ENCODE measurements around the gene OR51F1. TPM values are rescaled to one million over a fixed set of nuclear protein-coding genes. Genes with fewer than 3 reads are reported as not detected.
"Not testable (repeated sequence)": the region's sequence is repeated elsewhere in the genome, so short reads cannot be mapped to it uniquely, and the experiment has no call there.

Gene OR51F1
- not detected for total RNA-seq

- DNase-seq (ENCODE audit: low spot score) = no peak
Measured at GRCh38 chr11:4769838-4770237, at the start of gene OR51F1. Gene OR51F1 (minus strand): TSS chr11:4769938. CDS start chr11:4769938, 0 bp downstream.

GRCh38 chr11:4809246-4809645, 39.5 kb upstream of the OR51F1 start:
- DNase-seq (ENCODE audit: low spot score) = no peak

GRCh38 chr11:4808476-4808875, 38.7 kb upstream of the OR51F1 start:
- DNase-seq (ENCODE audit: low spot score) = no peak

GRCh38 chr11:4804280-4804679, 34.5 kb upstream of the OR51F1 start, which contains the start of gene OR52R1:
Gene OR52R1 (minus strand): TSS chr11:4804380. CDS start chr11:4804380, 0 bp downstream.
- no peak for DNase-seq (ENCODE audit: low spot score)

- DNase-seq (ENCODE audit: low spot score) = not testable (repeated sequence)
Measured at GRCh38 chr11:4801316-4801715, 31.6 kb upstream of the OR51F1 start.

GRCh38 chr11:4798427-4799183, 28.9 kb upstream of the OR51F1 start:
- DNase-seq (ENCODE audit: low spot score) = no peak

- DNase-seq (ENCODE audit: low spot score) = no peak
Measured at GRCh38 chr11:4797206-4797605, 27.5 kb upstream of the OR51F1 start.

- no peak for DNase-seq (ENCODE audit: low spot score)
Measured at GRCh38 chr11:4782454-4782853, 12.7 kb upstream of the OR51F1 start.

GRCh38 chr11:4768094-4768493, 1.6 kb downstream of the OR51F1 start:
- no peak for DNase-seq (ENCODE audit: low spot score)

- DNase-seq (ENCODE audit: low spot score) = no peak
Measured at GRCh38 chr11:4766420-4767043, 3.2 kb downstream of the OR51F1 start.

- DNase-seq (ENCODE audit: low spot score) = no peak
Measured at GRCh38 chr11:4763096-4763495, 6.6 kb downstream of the OR51F1 start.

GRCh38 chr11:4751201-4751600, 18.5 kb downstream of the OR51F1 start:
- DNase-seq (ENCODE audit: low spot score) = no peak

- DNase-seq (ENCODE audit: low spot score) = no peak
Measured at GRCh38 chr11:4748438-4748837, 21.3 kb downstream of the OR51F1 start.

GRCh38 chr11:4740735-4741134, 29.0 kb downstream of the OR51F1 start:
- DNase-seq (ENCODE audit: low spot score) = no peak

GRCh38 chr11:4727171-4727570, 42.6 kb downstream of the OR51F1 start:
- DNase-seq (ENCODE audit: low spot score) = no peak

GRCh38 chr11:4722616-4723534, 46.9 kb downstream of the OR51F1 start:
- not testable (repeated sequence) for DNase-seq (ENCODE audit: low spot score)

Other genes starting within 250 kb of the OR51F1 start
- gene OR52M1, start 224.7 kb downstream of the OR51F1 start, total RNA-seq = not detected
- not detected for gene OR52I2, start 188.2 kb downstream of the OR51F1 start, total RNA-seq
- gene OR52I1, start 175.9 kb downstream of the OR51F1 start, total RNA-seq = not detected
- gene TRIM68, start 161.7 kb downstream of the OR51F1 start, total RNA-seq = 28.9 TPM
- not detected for gene OR51D1, start 132.5 kb downstream of the OR51F1 start, total RNA-seq
- 0.86 TPM for gene OR51E1, start 126.0 kb downstream of the OR51F1 start, total RNA-seq
- 7.4 TPM for gene OR51E2, start 72.1 kb downstream of the OR51F1 start, total RNA-seq
- gene MMP26, start 65.2 kb downstream of the OR51F1 start, total RNA-seq = not detected
- gene OR52R1, start 34.4 kb upstream of the OR51F1 start, total RNA-seq = not detected
- not detected for gene OR51F2, start 51.4 kb upstream of the OR51F1 start, total RNA-seq
- not detected for gene OR51S1, start 79.3 kb upstream of the OR51F1 start, total RNA-seq
- not detected for gene OR51T1, start 112.0 kb upstream of the OR51F1 start, total RNA-seq
- not detected for gene OR51A7, start 133.8 kb upstream of the OR51F1 start, total RNA-seq
- gene OR51G2, start 149.4 kb upstream of the OR51F1 start, total RNA-seq = not detected
- gene OR51G1, start 154.4 kb upstream of the OR51F1 start, total RNA-seq = not detected
- gene OR51A4, start 177.7 kb upstream of the OR51F1 start, total RNA-seq = not detected
- gene OR51A2, start 185.8 kb upstream of the OR51F1 start, total RNA-seq = not detected
- not detected for gene OR51L1, start 224.9 kb upstream of the OR51F1 start, total RNA-seq